Small intestine (tissue), 7 donors: ENCODE data around the gene SYNRG. TPM values are rescaled to one million over a fixed set of nuclear protein-coding genes. Genes with fewer than 3 reads are reported as not detected.
"Not testable (repeated sequence)": the region's sequence is repeated elsewhere in the genome, so short reads cannot be mapped to it uniquely, and the experiment has no call there.

Source experiments
- DNase-seq, 2 donors: peaks; one replicate each; pipeline versions ENCODE4 v3.0.0 to v3.0.0-alpha.2; 2013
- FAIRE-seq: peaks from 2 replicates; lab custom pipeline; 2012; peaks lifted over from hg19 to GRCh38; lab: Jason Lieb, UNC
- H3K27ac ChIP-seq, 3 donors: one replicate each; pipeline ENCODE4 v1.5.1; 2013; ENCODE audit warnings: low read length in 2 of 3, mild to moderate bottlenecking in 2 of 3, control low read depth in 1 of 3, inconsistent platforms in 1 of 3, low read depth in 1 of 3, moderate library complexity in 1 of 3
- H3K27me3 ChIP-seq, 3 donors: one replicate each; pipeline ENCODE4 v1.6.1; 2013; ENCODE audit warnings: low read length in 3 of 3, inconsistent platforms in 1 of 3; ENCODE audit not compliant: control insufficient read depth in 3 of 3, insufficient read depth in 3 of 3
- H3K36me3 ChIP-seq, 3 donors: one replicate each; pipeline ENCODE4 v1.6.1; 2013; ENCODE audit warnings: low read length in 3 of 3, inconsistent platforms in 1 of 3, low read depth in 1 of 3, mild to moderate bottlenecking in 1 of 3, moderate library complexity in 1 of 3; ENCODE audit not compliant: control insufficient read depth in 3 of 3, insufficient read depth in 2 of 3
- H3K4me1 ChIP-seq, 3 donors: one replicate each; pipeline ENCODE4 v1.6.1; 2013; ENCODE audit warnings: low read length in 2 of 3, inconsistent platforms in 1 of 3, low read depth in 1 of 3, mild to moderate bottlenecking in 1 of 3, moderate library complexity in 1 of 3; ENCODE audit not compliant: control insufficient read depth in 3 of 3, insufficient read depth in 2 of 3
- H3K4me3 ChIP-seq, 3 donors: one replicate each; pipeline ENCODE4 v1.5.1; 2013; ENCODE audit warnings: low read length in 3 of 3, control low read depth in 1 of 3, inconsistent platforms in 1 of 3, low read depth in 1 of 3, mild to moderate bottlenecking in 1 of 3, moderate library complexity in 1 of 3
- H3K9me3 ChIP-seq, 2 donors: one replicate each; pipeline ENCODE4 v1.6.1; 2013; ENCODE audit warnings: low read depth in 1 of 2, low read length in 1 of 2; ENCODE audit not compliant: control insufficient read depth in 2 of 2, insufficient read depth in 1 of 2
- WGBS, 3 donors: extraction: QIAGEN DNeasy Blood & Tissue Kit; methylation state at CpG; one replicate each; pipeline ENCODE4 v1.1.7; 2013; 5-methylcytosine and 5-hydroxymethylcytosine counted together
- polyA plus RNA-seq, 4 donors: library from polyadenylated mRNA; stranded (reverse) in 3 of 4; unstranded in 1 of 4; fragments of 200-250 nt in 3 of 4; fragments of 120-200 nt in 1 of 4; gene quantifications; one replicate each; pipeline versions ENCODE4 v1.2.1 to v1.2.3, GENCODE V29; 2013
- donor health status: healthy with polysubstance abuse.
- donor health status: control.
- donor health status: control.
- donor health status: Bipolar disorder and iron deficiency.
- donor health status: healthy.

The SYNRG gene
- polyA plus RNA-seq, 4 donors: 7.6 to 35.8 (median 9.2) TPM

GRCh38 chr17:37516127-37516571 is 93.1 kb downstream of the SYNRG start:
- FAIRE-seq (no peak), DNase-seq (no peak)
- WGBS, 3 donors: 86 to 91% (median 90%) methylated on average over 6 of the region's 6 CpGs
- Histone ChIP-seq H3K4me1 (no peaks in the 10 kb centered on the region), H3K9me3 (no peaks in the 10 kb centered on the region), H3K4me3 (no peak overlapping the region), H3K27me3 (no peaks in the 10 kb centered on the region), H3K27ac (no peak overlapping the region), H3K36me3 (peaks cover 3 to 57% (median 18%) of the 10 kb centered on the region in 3 donors)

DNA sequence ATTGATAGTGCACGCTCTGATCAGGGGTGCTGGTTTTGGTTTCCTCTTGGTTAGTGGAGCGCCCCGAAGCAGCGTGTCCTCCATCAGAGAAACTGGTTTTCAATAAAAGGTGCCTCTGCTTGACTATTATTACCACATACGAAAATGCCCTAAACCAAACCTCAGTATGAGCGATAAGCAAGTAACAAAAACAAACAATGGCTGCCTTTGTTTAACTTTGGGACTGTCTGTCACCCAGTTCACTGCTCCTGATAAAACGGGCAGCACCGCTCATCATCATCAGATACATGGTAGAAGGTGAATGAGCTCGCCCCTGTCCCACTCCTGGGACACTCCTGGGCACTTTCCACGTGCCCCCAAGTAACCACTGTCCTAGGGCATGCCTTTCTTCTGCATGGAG is 95.5 kb downstream of the SYNRG start:
- Histone ChIP-seq H3K27ac (no peak overlapping the region), H3K4me1 (no peaks in the 10 kb centered on the region), H3K4me3 (no peak overlapping the region), H3K27me3 (no peaks in the 10 kb centered on the region), H3K36me3 (peaks cover 3 to 48% (median 10%) of the 10 kb centered on the region in 3 donors), H3K9me3 (no peaks in the 10 kb centered on the region)
- no peak for FAIRE-seq
- WGBS, 3 donors: 80 to 90% (median 88%) methylated on average over 10 of the region's 10 CpGs
- DNase-seq: no peak

DNA sequence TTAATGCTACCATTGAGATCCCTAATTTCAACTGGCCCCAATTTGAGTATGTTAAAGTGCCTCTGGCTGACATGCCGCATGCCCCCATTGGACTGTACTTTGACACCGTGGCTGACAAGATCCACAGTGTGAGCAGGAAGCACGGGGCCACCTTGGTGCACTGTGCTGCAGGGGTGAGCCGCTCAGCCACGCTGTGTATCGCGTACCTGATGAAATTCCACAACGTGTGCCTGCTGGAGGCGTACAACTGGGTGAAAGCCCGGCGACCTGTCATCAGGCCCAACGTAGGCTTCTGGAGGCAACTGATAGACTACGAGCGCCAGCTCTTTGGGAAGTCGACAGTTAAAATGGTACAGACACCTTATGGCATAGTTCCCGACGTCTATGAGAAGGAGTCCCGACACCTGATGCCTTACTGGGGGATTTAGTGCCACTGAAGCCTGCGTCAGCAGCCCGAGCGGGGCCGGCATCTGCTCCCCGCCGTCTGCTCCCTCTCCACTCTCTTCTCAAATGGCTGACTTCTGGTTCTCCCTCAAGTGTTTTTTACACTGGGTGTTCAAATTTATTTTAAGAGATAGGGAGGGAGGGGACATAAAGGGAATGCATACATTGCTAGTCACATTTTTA is 96.7 kb downstream of the SYNRG start:
- Histone ChIP-seq H3K4me3 (no peak overlapping the region), H3K27me3 (no peaks in the 10 kb centered on the region), H3K27ac (no peak overlapping the region), H3K4me1 (no peaks in the 10 kb centered on the region), H3K36me3 (peaks cover 0 to 44% (median 4%) of the 10 kb centered on the region in 3 donors), H3K9me3 (no peaks in the 10 kb centered on the region)
- 88 to 93% (median 90%) methylated on average over 24 of the region's 24 CpGs for WGBS, 3 donors
- FAIRE-seq (no peak), DNase-seq (no peak)

- H3K4me1 ChIP-seq, H3K27me3 ChIP-seq, FAIRE-seq, H3K27ac ChIP-seq, H3K4me3 ChIP-seq, DNase-seq, H3K9me3 ChIP-seq: not testable (repeated sequence)
- WGBS, 3 donors: 70 to 94% (median 85%) methylated on average over 1 of the region's 1 CpG
- peaks cover 0 to 37% (median 2%) of the 10 kb centered on the region in 3 donors for H3K36me3 ChIP-seq
Measured at GRCh38 chr17:37511642-37512041, 97.6 kb downstream of the SYNRG start.

- WGBS, 3 donors: 94 to 95% (median 95%) methylated on average over 17 of the region's 17 CpGs
- FAIRE-seq (no peak), DNase-seq (no peak)
- Histone ChIP-seq H3K27ac (no peak overlapping the region), H3K4me1 (no peaks in the 10 kb centered on the region), H3K9me3 (no peaks in the 10 kb centered on the region), H3K4me3 (no peak overlapping the region), H3K27me3 (no peaks in the 10 kb centered on the region), H3K36me3 (peaks cover 0 to 30% (median 1%) of the 10 kb centered on the region in 3 donors)
Measured at GRCh38 chr17:37510056-37510455, 99.2 kb downstream of the SYNRG start.

DNA sequence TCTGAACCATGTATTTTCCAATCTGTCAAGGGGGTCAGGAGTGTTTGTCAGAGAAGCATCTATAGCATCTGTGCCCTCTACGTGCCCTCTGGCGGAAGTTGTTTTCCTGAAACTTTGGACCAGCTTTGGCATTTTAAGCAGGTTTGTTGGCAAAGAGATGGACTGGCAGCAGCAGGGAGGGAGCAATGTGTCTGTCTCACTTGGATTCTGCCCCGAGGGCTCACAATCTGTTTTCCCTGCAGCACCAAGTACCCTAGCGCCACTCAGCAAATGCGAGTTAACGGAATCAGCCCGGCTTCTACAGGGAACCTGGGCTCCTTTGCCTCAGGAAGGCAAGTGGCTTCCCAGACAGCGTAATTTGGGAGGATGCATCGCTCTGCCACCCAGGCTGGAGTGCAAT is 102.1 kb downstream of the SYNRG start:
- H3K4me3 ChIP-seq: no peak overlapping the region
- H3K9me3 ChIP-seq: no peaks in the 10 kb centered on the region
- DNase-seq (no peak), FAIRE-seq (no peak)
- no peaks in the 10 kb centered on the region for H3K4me1 ChIP-seq
- H3K27ac ChIP-seq: no peak overlapping the region
- H3K36me3 ChIP-seq: peaks cover 0 to 13% (median 0%) of the 10 kb centered on the region in 3 donors
- WGBS, 3 donors: 89 to 92% (median 90%) methylated on average over 9 of the region's 9 CpGs
- H3K27me3 ChIP-seq: no peaks in the 10 kb centered on the region

GRCh38 chr17:37506678-37507077 is 102.5 kb downstream of the SYNRG start:
- Histone ChIP-seq H3K4me1 (no peaks in the 10 kb centered on the region), H3K27me3 (no peaks in the 10 kb centered on the region), H3K9me3 (no peaks in the 10 kb centered on the region), H3K4me3 (no peak overlapping the region), H3K36me3 (peaks cover 0 to 12% (median 0%) of the 10 kb centered on the region in 3 donors), H3K27ac (no peak overlapping the region)
- DNase-seq: peak in 1 of 2 donors; percentile 18
- 67 to 71% (median 68%) methylated on average over 10 of the region's 10 CpGs for WGBS, 3 donors
- no peak for FAIRE-seq

- 79 to 91% (median 89%) methylated on average over 3 of the region's 3 CpGs for WGBS, 3 donors
- no peaks in the 10 kb centered on the region for H3K4me1 ChIP-seq
Measured at GRCh38 chr17:37505333-37505732, 103.9 kb downstream of the SYNRG start.

More at GRCh38 chr17:37505333-37505732, 103.9 kb downstream of the SYNRG start:
- no peak for FAIRE-seq
- DNase-seq: no peak
- Histone ChIP-seq H3K4me3 (no peak overlapping the region), H3K36me3 (peaks cover 0 to 9% (median 0%) of the 10 kb centered on the region in 3 donors), H3K27ac (no peak overlapping the region), H3K27me3 (no peaks in the 10 kb centered on the region), H3K9me3 (no peaks in the 10 kb centered on the region)
